Measurements from ENCODE around the gene RMC1. TPM values are rescaled to one million over a fixed set of nuclear protein-coding genes. Genes with fewer than 3 reads are reported as not detected.
A peak's percentile ranks its signal among the peaks of the same experiment; 100 is the strongest.
"Not testable (repeated sequence)": the region's sequence is repeated elsewhere in the genome, so short reads cannot be mapped to it uniquely, and the experiment has no call there.

The RMC1 gene
- total RNA-seq, 1 donor from 2014 or later, result 28.8 TPM

DNA sequence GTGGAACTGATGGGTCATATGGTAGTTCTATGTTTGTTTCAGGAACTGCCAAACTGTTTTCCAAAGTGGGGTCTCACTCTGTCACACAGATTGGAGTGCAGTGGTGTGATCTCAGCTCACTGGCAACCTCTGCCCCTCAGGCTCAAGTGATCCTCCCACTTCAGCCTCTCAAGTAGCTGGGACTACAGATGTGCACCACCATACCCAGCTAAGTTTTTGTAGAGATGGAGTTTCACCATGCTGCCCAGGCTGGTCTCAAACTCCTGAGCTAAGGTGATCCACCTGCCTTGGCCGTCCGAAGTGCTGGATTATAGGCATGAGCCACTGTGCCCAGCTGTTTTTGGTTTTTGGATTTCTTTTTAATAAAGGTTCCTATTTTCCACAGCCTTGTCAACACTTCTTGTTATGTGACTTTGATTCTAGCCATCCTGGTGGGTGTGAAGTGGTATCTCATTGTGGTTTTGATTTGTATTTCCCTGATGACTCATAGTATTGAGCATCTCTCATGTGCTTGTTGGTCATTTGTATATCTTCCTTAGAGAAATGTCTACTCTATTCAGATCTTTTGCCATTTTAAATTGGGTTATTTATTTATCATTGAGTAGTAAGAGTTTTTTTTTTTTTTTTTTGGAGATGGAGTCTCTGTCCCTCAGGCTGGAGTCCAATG, 60.2 kb downstream of the RMC1 start:
- DNase-seq, result no peak

DNA sequence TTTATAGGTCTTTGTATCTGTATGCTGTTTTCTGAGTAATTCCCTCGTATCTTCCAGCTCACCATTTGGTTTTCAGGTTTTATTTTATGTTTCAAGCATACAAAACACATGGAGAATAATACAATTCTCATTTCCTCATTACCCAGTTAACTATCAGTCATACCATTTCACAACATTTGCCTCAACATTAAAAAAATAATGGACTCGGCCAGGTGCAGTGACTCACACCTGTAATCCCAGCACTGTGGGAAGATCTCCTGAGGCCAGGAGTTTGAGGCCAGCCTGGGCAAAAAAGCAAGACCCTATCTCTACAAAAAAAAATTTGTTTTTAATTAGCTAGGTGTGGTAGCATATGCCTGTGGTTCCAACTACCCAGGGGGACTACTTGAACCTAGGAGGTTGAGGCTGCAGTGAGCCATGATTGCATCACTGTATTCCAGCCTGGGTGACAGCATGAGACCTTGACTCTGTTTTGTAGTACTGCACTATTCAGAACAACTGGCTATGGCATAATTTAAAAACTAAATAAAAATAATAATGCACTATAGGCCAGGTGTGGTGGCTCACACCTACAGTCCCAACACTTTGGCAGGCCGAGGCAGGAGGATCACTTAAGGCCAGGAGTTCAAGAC, 62.7 kb downstream of the RMC1 start:
- DNase-seq, result no peak

DNA sequence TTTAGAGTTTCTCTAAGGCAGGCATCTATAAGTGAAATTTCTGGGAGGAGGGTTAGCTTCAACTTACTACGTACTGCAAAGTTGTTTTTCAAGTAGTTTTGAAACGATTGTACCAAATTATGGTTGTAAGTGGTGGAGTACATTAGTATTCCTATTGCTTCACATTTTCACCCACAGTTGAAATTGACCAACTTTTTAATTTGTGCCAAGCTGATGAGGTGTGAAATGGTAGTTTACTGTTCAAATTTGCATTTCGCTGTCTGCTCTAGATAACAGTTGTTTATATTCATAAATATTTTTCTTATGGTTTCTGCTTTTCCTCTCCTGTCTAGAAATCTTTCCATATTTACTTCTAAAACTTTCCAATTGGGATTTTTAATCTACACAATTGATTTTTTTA, 64.4 kb downstream of the RMC1 start:
- no peak for DNase-seq

DNA sequence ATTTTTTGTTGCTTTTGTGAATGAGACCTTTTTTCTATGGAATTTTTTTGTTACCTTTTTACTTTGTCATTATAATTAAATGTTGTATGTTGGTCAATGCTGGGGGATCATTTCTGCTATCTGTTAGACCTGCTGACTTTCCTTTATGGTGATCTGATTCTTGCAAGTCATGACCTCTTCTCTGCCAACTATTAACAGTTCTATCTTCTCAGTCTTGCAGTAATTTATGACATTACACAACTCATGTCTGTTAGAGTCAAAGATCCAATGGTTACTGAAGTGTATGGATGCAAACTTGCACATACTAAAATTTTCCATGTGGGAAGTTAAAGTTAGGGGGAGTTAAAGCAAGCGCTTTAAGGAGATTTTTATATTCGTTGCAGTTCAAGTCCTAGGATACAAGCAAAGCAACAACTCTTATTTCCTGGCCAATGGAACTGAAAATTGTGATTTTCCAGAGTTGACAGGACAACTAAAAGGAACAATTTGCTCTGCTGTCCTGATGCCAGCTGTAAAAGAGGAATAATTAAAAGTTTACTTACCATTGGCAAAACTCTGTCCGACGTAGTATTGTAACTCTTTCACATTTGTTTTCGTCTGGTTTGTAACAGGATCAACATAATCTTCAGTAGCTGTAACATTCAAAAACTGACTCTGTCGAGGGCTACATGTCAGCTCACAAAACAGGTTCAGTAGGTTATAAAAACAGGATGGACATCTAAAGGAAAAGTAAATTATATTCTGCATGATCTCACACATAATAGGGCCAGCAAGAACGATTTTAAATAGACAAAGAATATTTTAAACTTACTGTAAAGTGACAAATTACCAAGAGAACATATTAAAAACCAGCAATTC, 65.2 kb downstream of the RMC1 start:
- no peak for DNase-seq

DNA sequence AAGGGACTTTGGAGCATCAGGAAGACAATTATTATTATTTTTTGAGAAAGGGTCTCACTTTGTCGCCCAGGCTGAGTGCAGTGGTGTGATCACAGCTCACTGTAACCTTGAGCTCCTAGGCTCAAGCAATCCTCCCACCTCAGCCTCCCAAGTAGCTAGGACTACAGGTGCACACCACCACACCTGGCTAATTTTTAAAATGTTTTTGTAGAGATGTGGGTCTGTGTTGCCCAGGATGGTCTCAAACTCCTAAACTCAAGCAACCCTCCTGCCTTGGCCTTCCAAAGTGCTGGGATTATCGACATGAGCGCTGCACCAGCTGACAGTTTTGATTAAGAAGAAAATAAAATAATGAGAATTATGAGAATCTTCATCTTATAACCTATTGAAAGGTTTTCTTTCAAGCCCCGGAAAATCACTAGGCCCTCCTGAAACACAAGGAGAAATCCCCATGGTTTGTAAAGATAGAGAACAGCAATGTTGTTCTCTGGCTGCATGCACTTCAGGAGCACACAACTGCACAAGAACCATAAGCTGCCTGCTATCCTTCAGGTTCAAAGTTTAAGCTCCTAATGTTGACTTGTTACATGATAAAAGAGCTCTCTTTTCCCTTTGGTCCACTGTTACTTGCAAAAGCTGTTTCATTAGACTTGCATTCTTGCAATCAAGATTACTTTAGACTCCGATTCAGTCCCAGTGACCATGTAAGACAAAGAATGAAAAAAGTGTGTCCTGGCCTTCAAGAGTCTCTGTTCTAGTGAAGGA, 66.2 kb downstream of the RMC1 start:
- no peak for DNase-seq

DNA sequence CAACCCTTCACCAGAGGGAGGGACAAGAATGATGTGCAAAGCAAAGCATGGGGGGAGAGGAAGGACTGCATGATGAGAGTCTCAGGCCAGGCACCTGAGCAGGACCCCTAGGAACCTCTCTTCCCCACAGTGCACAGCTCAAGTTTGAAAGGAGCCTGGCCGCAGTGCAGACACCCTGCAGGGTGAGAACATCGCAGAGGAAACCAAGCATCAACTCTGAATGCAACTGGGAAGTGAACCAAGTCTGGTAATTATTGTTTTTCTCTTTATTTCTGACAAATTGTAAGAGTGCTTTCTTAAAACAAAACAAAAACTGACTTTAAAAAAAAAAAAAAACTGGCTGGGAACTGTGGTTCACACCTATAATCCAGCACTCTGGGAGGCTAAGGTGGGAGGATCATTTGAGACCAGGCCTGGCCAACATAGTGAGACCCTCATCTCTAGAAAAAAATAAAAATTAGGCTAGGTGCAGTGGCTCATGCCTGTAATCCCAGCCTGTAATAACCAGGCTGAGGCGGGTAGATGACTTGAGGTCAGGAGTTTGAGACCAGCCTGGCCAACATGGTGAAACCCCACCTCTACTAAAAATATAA, 67.7 kb downstream of the RMC1 start:
- no peak for DNase-seq

DNA sequence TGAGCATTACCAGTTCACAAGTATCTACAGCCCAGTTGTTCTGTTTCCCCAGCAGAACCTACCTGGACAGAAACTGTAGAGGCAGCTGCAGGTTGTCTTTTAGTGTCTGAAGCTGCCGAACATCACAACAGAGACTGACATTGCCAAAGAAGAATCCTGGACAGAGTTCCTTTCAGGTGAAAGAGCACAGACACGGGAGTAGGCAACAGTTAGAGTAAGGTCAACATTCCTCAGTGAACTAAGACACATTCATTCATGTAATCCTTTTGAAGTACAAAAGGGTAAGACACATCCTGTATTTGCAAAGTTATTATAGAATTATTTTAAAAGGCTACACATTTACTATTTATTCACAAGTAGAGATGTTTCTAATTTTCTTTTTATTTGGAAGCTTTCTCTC, 68.7 kb downstream of the RMC1 start:
- no peak for DNase-seq

DNA sequence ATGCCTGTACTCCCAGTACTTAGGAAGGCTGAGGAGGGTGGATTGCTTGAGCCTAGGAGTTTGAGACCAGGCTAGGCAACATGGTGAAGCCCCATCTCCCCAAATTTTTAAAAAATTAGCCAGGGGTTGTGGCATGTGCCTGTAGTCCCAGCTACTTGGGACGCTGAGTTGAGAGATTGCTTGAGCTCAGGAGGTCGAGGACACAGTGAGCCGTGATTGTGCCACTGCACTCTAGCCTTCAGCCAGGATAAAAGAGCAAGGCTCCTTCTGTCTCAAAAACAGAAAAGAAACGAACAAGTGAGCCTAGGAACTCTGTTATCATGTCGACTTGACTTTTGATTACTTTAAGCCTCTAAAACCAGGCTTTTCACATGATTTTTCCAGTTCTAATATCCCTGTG, 69.3 kb downstream of the RMC1 start:
- no peak for DNase-seq

DNA sequence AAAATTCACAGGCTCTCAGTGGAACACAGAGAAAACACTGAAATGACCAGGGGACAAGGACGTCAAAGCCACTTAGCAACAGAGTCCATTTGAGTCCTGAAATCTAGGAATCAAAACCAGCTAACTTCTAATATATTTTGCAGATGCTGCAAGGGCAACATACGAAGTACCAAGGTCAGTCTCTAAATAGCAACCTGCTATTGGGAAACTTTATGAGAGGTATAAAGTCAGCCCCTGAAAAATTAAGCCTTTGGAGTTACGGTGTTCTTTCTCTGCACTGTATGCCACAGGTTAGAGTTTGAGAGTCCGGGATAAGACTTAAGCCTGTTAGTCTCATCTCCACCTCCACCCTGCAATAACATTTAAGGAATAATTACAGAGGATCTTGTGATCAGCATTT, 69.7 kb downstream of the RMC1 start:
- DNase-seq, result no peak

DNA sequence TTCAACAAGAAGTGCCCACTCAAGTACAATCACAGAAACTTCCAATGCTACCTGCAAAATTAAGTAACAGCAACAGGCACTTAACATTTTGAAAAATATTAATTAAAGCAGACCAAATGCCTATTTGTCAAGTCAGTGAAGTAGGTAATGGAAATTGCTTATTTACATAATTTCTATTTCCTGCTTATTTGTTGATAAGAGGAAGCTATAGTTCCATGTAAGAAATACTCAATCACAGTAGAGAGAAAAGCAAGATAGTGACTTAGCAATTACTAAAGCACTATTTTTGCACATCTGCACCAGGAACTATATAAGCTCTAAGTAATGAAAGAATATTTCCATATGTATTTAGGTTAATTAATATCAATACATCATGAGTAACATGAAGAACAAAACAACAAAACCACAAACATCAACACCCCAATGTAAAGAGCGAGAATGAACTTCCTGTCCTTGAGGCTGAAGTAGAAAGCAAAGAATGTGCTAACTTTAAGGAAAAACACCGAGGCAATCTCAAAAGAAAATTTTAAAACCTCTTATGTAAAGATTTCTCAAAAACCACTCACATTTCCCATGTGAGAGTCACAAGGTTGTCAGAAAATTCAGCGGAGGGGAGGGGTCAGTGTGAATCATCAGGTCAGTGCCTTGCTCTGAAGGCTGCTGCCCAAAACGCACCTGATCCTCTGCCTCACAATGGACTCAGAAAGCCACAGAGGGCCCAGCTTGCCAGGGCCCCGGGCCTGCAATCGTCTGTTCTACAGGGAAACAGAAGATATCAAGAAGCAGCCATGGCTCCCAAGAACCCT, 70.5 kb downstream of the RMC1 start:
- DNase-seq, result peak; percentile 67

DNA sequence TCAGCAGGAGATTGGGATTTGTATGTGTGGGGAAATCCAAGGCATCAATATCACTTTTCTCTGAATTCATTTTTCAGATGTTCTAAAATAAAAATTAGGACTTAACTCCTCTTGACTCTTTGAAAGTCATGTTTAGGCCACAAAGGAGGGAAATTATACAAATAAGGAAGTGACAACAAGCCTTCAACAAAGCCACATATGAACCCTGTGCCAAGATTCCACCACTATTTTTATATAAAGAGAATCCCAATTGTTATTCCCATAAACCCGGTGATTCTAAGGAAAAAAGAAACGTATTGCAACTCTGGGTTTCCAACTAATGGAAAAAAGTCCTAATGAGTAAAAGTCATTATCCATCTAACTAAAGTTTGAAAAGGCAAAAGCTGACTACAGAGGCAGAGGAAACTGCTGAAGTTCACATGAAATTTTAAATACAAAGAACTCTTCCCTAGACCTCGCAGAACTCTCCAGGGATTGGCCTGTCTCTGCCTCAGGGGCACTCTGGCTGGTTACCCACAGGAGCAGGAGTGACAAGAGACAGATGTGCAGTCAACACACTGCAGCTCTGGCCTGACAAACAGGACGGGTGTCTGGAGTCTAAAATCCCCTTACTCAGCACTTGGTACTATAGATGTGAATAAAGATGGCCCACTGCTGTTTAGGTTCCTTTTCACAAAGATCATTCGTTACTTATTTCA, 71.4 kb downstream of the RMC1 start:
- DNase-seq, result no peak

DNA sequence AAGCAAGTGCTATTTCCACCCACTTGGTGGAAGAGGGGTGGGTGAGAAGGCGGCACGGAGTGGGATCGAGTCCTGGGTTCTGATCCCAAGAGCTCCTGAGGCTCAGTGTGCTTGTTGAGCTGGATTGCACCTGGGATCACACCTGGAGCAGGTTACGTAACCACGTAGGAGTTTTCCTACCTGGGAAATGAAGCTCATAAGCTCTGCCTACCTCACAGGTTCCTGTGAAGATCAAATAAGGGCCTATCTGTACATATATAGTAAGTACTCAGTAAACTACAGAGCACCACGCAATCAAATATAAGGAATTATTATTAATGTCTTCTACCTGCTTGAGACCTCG, 72.0 kb downstream of the RMC1 start:
- DNase-seq, result no peak

DNA sequence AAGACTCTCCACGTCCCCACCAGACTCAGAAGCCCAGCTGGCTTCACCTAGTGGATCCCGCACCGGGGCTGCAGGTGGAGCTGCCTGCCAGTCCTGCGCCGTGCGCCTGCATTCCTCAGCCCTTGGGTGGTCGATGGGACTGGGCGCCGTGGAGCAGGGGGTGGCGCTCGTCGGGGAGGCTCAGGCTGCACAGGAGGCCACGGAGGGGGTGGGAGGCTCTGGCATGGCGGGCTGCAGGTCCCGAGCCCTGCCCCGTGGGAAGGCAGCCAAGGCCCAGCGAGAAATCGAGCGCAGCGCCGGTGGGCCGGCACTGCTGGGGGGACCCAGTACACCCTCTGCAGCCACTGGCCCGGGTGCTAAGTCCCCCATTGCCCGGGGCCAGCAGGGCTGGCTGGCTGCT, 74.2 kb downstream of the RMC1 start:
- not testable (repeated sequence) for DNase-seq

DNA sequence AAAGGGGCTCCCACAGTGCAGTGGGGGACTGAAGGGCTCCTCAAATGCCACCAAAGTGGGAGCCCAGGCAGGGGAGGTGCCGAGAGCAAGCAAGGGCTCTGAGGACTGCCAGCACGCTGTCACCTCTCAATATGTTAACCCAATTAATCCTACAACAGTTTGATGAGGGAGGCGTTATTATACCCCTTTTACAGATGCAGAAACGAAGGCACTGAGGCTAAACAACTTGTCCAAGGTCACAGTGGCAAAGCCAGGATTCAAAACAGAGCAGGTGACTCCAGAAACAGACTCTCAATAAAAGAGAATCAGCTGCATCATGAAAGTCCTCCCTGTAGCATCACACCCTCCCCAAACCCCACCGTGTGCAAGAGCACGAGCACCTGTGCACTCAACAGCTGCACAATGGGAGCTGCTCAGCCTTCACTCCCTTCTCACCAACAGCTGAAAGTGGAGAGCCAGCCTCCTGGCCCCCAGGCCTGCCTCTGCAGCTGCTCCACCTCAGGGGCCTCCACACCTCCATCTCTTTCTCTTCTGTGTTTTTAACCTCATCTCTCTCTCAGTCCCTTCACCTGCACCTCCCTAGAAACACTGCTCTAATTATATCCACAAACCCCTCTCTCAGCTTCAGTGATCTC, 74.9 kb downstream of the RMC1 start:
- no peak for DNase-seq

DNA sequence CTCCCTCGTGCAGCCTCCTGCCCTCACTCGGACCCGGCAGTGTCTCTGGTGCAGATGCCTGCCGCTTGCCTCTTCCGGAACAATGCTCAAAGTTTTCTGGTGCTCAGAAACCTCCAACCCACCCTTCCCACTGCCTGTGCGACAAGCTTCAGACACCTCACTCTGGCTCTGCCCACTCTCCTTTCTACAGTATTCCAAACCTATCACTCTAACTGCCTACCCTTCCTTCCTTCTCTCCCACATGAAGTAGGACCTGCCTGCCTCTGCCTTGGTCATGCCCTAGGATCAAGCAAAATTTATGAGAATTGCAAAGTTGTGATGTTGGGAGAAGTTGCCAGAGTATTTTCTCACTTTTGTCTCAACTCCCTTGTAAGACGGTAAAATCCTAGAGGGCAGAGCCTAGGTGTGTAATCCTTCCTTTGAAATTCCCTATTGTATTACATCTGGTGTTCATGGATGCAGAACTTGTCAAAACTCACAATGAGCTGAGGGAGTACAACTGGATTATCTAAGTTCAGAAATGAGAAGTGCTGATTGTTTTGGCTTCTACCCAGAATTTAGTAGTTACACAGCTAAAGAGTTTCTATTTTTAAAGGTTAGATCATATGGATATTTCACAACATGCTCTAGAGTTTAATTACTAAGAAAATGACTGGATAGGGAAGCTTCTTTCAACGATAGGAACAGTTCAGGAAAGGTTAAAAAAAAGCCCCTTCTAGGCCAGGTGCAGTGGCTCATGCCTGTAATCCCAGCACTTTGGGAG, 75.8 kb downstream of the RMC1 start:
- peak; percentile 10 for DNase-seq

DNA sequence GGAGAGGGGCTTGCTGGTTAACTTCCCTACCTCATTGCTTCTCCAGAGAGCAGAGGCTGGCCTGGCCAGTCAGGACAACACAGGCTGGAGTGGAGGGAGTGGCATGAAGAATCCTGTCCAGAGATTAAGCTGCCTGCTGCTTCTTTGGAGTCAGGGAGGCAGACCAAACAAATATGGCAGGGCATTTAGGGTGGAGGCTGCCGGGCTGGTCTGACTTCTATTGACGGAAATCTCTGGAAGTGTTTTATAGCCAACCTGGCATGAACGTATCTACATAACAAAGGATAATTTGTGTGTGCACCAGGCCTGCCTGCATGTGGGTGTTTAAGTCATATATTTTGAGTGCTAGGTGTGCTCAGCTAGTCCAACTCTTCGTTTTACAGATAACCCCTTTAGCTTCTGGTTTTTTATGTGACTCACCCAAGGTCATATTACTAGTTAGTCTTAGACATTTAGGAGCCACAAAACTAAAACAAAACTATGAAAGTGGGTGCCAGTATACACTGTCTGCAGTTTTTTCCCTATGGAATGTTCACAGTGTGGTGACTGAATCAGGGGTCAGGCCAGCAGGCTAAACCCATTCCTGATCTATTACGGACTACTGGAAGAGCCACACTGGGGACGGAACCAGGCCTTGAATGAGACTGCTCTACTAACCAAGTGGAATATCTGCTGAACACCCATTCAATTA, 77.5 kb downstream of the RMC1 start:
- no peak for DNase-seq

All from dermis blood vessel endothelial cell (primary cell).